DND-41 (cell line): ENCODE results near the gene SETD6.

Experiments used
- ATAC-seq: fragments of 200-7000 bp; cut with Tn5 transposase; 3 replicates; pipeline ENCODE4 v1.9.1; 2021; ENCODE audit warnings: low read depth; ENCODE audit not compliant: insufficient read depth
- DNase-seq: peaks from one replicate; pipeline ENCODE4 v3.0.0-alpha.2; 2020
- H2AFZ ChIP-seq: 2 replicates; pipeline ENCODE4 v1.6.0; 2012; ENCODE audit warnings: low read depth, low read length
- H3K27ac ChIP-seq: 2 replicates; pipeline ENCODE4 v1.5.1; 2012; ENCODE audit warnings: low read length, inconsistent platforms
- H3K27me3 ChIP-seq: fragments of 200-600 bp; sonication (generic); 2 replicates; pipeline ENCODE4 v1.6.0; 2012; ENCODE audit warnings: low read length, mild to moderate bottlenecking, inconsistent platforms; ENCODE audit not compliant: insufficient read depth, poor library complexity
- H3K36me3 ChIP-seq: 2 replicates; pipeline ENCODE4 v1.5.1; 2012; ENCODE audit warnings: low read length, inconsistent platforms; ENCODE audit not compliant: insufficient read depth
- H3K4me1 ChIP-seq: 2 replicates; pipeline ENCODE4 v1.5.1; 2012; ENCODE audit warnings: mild to moderate bottlenecking, low read length; ENCODE audit not compliant: insufficient read depth
- H3K4me2 ChIP-seq: 2 replicates; pipeline ENCODE4 v1.6.0; 2012; ENCODE audit warnings: mild to moderate bottlenecking, moderate library complexity, low read length, inconsistent platforms; ENCODE audit not compliant: insufficient read depth
- H3K4me3 ChIP-seq, 2 experiments: fragments of 200-600 bp in 1 of 2; shearing (Covaris generic) in 1 of 2; 2 replicates each; pipeline ENCODE4 v1.5.1; 2012 to 2016; ENCODE audit warnings: inconsistent platforms in 2 of 2, low read length in 2 of 2, mild to moderate bottlenecking in 2 of 2, low read depth in 1 of 2, moderate library complexity in 1 of 2
- H3K79me2 ChIP-seq: 2 replicates; pipeline ENCODE4 v1.6.0; 2012; ENCODE audit warnings: low read length, inconsistent platforms; ENCODE audit not compliant: insufficient read depth
- H3K9ac ChIP-seq: 2 replicates; pipeline ENCODE4 v1.6.0; 2012; ENCODE audit warnings: low read depth, mild to moderate bottlenecking, inconsistent platforms, low read length, moderate library complexity
- H3K9me3 ChIP-seq: 2 replicates; pipeline ENCODE4 v1.5.1; 2012; ENCODE audit warnings: low read length, moderate library complexity, mild to moderate bottlenecking, inconsistent platforms; ENCODE audit not compliant: insufficient read depth, severe bottlenecking
- H4K20me1 ChIP-seq: 2 replicates; pipeline ENCODE4 v1.6.0; 2012; ENCODE audit warnings: low read length; ENCODE audit not compliant: insufficient read depth
- EZH2 ChIP-seq: IDR thresholded peaks from 3 replicates; pipeline ENCODE4 v1.6.1; 2012; ENCODE audit warnings: borderline replicate concordance, low read depth, mild to moderate bottlenecking, moderate library complexity, low read length, inconsistent platforms; ENCODE audit not compliant: severe bottlenecking
- TF ChIP-seq, protein P1 (sequence below): IDR thresholded peaks from 2 replicates; pipeline ENCODE4 v1.5.1; 2012; ENCODE audit warnings: borderline replicate concordance, low read length, moderate library complexity, mild to moderate bottlenecking; ENCODE audit not compliant: poor library complexity, severe bottlenecking; ENCODE audit errors: extremely low read depth

Gene SETD6

DNA sequence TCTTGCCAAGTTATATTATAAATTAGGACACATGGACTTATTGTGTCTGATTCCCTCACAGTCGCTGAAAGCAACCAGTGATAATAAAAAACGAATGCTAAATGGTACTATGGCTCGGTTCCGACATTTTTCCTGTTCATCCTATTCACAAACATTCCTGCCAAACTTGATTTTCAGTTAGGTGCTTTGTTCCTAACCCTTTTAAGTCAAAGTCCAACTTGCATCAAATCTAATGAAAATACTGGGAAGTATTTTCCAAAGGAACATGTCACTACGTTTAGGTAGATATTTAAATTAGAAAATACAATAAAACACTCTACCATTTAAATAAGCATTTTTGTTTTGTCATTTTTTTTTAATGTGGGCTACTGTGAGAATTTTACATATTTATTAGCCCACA is 21.0 kb downstream of the SETD6 start:
- H3K9me3 ChIP-seq = no peaks in the 10 kb centered on the region
- H3K4me3 ChIP-seq = no peak overlapping the region
- no peak overlapping the region for H2AFZ ChIP-seq
- no peak overlapping the region for H3K27ac ChIP-seq
- H3K4me1 ChIP-seq = no peaks in the 10 kb centered on the region
- H4K20me1 ChIP-seq = peaks cover 4% of the 10 kb centered on the region; the same call in 1 of the 2 replicates
- no peaks in the 10 kb centered on the region for H3K27me3 ChIP-seq
- no peak for ATAC-seq
- no peaks in the 10 kb centered on the region for H3K79me2 ChIP-seq
- TF ChIP-seq EZH2 = no peak
- TF ChIP-seq, protein P1, sequence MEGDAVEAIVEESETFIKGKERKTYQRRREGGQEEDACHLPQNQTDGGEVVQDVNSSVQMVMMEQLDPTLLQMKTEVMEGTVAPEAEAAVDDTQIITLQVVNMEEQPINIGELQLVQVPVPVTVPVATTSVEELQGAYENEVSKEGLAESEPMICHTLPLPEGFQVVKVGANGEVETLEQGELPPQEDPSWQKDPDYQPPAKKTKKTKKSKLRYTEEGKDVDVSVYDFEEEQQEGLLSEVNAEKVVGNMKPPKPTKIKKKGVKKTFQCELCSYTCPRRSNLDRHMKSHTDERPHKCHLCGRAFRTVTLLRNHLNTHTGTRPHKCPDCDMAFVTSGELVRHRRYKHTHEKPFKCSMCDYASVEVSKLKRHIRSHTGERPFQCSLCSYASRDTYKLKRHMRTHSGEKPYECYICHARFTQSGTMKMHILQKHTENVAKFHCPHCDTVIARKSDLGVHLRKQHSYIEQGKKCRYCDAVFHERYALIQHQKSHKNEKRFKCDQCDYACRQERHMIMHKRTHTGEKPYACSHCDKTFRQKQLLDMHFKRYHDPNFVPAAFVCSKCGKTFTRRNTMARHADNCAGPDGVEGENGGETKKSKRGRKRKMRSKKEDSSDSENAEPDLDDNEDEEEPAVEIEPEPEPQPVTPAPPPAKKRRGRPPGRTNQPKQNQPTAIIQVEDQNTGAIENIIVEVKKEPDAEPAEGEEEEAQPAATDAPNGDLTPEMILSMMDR = no peak
- no peak for DNase-seq
- H3K4me2 ChIP-seq = no peak overlapping the region
- no peak overlapping the region for H3K9ac ChIP-seq
- peaks cover 97% of the 10 kb centered on the region for H3K36me3 ChIP-seq

DNA sequence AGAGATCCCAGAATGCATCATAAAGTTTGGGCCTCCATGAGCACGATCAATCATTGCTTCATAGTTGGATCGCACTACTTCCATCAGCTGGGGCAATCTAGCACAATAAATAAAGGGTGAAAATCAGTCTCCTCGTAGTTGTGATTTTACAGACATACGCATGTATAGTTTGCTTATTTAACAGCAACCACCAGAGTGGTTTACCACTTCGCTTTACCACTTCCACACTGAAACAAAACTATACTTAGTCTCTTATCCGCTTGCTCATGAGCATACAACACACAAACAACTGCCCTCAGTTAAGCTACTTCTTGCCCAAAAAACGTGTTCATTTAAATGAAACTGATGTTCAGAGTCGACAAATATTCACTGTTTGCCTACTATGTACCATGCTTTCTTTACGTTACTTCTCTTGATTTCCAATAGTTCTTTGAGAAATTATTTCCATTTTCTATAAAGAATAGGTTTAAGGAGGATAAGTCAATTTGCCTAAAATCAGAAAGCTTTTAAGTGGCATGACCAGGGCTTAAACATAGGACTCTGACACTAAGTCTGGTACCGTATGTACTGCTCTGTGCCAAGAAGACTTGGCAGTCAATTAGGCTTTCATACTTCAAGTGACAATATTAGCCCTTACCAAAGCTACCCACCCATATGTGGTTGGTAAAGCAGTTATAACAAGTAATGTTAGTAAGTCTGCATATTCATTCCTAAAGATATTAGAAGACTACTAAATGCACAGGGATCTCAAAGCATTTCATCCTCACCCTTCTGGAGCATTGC is 22.0 kb downstream of the SETD6 start:
- DNase-seq (no peak), ATAC-seq (no peak)
- H4K20me1 ChIP-seq = peaks cover 4% of the 10 kb centered on the region; the same call in 1 of the 2 replicates
- H2AFZ ChIP-seq = no peak overlapping the region
- H3K4me3 ChIP-seq = no peak overlapping the region
- H3K4me2 ChIP-seq = no peak overlapping the region
- no peak overlapping the region for H3K27ac ChIP-seq
- no peak overlapping the region for H3K9ac ChIP-seq
- no peak for TF ChIP-seq EZH2
- TF ChIP-seq, protein P1 = no peak
- peaks cover 97% of the 10 kb centered on the region for H3K36me3 ChIP-seq
- no peaks in the 10 kb centered on the region for H3K79me2 ChIP-seq
- no peaks in the 10 kb centered on the region for H3K9me3 ChIP-seq
- no peaks in the 10 kb centered on the region for H3K4me1 ChIP-seq
- H3K27me3 ChIP-seq = no peaks in the 10 kb centered on the region

DNA sequence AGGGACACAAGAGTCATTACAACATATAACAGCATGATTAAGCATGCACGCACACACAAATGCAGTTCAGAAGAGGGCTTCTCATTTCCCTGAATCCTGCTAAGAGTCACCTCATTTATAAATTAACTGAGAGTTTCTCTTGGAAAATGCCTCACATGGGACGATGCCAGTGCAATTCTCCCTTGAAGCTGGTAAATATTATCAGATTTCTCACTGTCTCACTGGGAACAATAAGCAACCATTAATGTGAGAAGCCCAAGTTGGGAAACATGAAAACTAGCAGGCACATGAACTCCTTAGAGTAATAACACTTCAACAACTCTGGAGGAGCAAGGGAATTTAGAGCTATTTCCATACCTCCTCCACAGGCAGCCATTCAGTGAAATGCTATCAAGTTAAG is 26.4 kb downstream of the SETD6 start:
- TF ChIP-seq EZH2 = no peak
- TF ChIP-seq, protein P1 = no peak
- H3K9me3 ChIP-seq = no peaks in the 10 kb centered on the region

More for the DNA sequence above, 26.4 kb downstream of the SETD6 start:
- Histone ChIP-seq H3K36me3 (peaks cover 99% of the 10 kb centered on the region), H3K4me3 (no peak overlapping the region), H3K79me2 (no peaks in the 10 kb centered on the region), H3K4me2 (no peak overlapping the region), H3K27me3 (no peaks in the 10 kb centered on the region), H3K27ac (no peak overlapping the region), H4K20me1 (0 out of 2 replicates have a peak, but pooled peaks cover 4% of the 10 kb centered on the region), H2AFZ (no peak overlapping the region), H3K9ac (no peak overlapping the region), H3K4me1 (no peaks in the 10 kb centered on the region)
- ATAC-seq (no peak), DNase-seq (no peak)
